NCI-H2196 treated with DMSO at 0.1 percent for 48 hours (cell line): ENCODE measurements around the gene PLEKHA4.
"Not testable (repeated sequence)": the region's sequence is repeated elsewhere in the genome, so short reads cannot be mapped to it uniquely, and the experiment has no call there.

ENCODE experiments used
- DNase-seq: peaks from one replicate; lab custom pipeline; 2025; ENCODE audit not compliant: unreplicated experiment; lab: John Stamatoyannopoulos, UW

Gene PLEKHA4

DNA sequence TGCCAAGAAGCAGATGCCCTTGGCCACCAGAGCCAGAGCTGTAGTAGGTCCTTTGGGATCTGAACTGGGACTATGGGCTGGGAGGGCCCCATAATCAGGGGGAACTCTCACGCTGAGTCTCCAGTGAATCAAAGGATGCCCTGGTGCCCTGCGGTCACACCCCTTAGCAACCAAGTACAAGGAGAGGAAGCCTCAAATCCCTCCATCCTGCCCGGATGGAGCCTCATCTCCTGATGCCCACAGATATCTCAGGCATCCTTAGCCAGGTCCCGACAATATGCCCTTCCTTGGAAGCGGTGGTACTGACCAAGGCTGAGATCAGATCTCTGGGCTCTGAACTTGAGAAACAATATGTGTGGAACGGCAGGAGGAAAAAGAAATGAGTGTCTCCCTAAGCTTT, 1.7 kb downstream of the PLEKHA4 start:
- no peak for DNase-seq

GRCh38 chr19:48862827-48863226, 5.6 kb downstream of the PLEKHA4 start:
- no peak for DNase-seq

DNA sequence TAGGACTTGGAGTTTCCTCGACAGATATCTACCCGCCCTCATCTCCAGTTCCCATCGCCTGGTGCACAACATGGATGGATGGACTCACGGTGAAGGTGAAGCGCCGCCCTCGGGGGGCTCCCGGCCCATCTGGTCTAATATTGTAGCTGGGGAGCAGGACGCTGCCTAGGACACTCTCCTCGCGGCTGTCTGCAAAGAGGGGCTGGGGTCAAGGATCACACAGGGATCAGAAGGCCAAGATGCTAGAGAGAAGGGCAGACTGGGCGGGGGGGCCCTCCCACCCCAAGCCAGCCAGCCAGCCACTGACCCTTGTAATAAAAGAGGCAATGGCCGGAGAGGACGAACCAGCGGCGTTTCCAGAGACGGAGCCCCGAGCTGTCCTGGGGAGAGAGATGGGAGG, 7.1 kb downstream of the PLEKHA4 start:
- no peak for DNase-seq

DNA sequence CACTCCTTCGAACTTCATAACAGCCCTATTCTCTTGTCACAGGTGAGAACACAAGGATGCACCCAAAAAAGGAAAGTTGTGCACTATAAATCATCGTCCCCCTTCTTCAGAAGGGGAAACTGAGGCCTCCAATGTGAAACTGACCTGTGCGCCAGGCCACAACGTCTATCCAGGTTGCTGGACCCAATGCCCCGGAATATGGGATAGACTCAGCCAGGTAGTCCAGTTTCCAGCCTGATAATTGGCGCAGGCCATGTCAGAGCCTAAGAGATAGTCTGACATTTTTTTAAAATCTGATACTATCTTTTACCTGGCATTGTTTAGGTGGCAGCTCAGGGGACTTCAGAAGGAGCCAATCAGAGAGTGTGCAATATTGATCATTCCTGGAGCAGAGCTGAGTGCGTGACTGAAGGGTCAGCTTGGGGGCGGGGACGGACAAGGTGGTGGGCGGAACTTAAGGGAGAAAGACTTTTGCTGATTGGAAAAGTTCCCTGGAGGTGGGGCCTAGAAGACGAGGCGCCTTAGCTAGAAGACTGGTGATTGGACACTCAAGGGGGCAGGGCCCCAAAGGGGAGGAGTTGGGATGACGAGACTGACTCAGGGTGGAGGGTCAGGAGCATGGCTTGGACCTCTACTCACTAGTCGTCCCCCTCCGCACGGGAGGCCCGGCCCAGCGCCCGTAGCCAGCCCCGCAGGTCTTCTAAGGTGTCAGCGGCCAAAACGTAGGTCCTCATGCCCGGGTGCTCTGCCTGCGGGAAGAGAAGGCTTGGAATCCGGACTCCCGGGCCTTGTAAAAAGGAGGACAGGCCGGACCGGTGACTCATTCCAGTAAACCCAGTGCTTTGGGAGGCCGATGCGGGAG, 8.5 kb downstream of the PLEKHA4 start:
- no peak for DNase-seq

DNA sequence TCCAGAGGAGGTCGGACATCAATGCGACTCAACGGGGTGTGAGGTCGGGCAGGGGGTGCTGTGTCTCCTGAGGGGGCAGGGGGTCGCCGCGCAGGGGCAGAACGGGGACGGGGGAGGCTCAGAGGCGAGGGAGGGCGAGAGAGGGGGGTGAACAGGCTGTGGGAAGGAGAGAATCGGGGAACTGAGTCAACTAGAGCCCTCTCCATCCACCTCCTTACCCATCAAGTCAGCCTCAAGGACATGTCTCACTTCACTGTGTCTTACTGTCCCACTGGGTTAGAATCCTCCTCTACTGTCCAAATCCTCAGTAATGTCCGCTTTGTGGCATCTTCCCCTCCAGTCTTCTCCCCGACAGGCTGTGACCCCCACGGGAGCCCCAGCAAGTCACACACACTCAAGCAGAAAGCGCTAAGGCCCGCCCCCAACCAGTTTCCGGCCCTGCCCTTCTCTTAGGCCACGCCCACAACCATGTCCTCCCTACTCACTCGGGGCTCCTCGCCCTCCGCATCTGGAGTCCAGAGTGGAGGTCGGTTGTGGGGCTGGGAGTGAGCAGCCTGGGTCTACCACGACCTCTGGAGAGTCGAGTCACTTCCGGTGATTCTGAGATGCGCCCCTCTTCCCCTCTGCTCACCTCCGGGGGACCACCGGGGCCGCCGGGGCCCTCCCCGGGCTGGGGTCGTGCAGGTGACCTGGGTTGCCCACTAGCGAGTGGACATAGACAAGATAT, 9.3 kb downstream of the PLEKHA4 start:
- DNase-seq: no peak

DNA sequence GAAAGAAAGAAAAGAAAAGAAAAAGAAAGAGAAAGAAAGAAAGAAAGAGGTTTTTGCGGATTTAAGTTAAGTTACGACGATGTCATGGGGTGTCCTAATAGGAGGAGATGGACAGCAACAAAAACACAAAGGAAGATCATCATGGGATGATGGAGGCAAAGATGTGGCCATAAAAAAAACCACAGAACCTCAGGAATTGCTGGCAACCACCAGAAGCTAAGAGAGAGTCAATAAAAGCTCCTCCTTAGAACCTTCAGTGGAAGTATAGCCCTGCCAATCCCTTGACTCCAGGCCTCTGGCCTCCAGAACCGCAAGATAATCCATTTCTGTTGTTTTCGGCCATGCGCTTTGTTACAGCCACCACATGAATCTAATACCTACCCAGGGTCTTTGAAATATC, 11.5 kb downstream of the PLEKHA4 start:
- no peak for DNase-seq

DNA sequence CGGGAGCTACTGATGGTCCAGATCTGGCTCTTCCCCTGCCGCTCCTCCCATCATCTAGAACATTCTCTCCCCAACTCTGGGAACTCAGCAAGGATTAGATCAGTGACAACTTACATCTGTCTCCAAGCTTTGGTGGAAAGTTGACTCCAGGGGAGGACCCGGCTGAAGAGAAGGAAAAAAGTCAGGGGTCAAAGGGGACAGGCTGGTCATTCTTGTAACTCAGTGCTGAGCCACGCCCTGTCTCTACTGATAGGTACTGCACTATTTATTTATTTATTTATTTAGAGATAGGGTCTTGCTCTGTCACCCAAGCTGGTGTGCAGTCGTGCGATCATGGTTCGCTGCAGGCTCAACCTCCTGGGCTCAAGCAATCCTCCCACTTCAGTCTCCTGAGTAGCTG, 14.3 kb downstream of the PLEKHA4 start:
- DNase-seq: no peak

- no peak for DNase-seq
These were observed 14.9 kb downstream of the PLEKHA4 start for GRCh38 chr19:48853483-48853882.

- no peak for DNase-seq
These were observed 16.1 kb downstream of the PLEKHA4 start for GRCh38 chr19:48852292-48852691.

GRCh38 chr19:48846659-48847058, 21.8 kb downstream of the PLEKHA4 start:
- not testable (repeated sequence) for DNase-seq

GRCh38 chr19:48845384-48845783, 23.0 kb downstream of the PLEKHA4 start:
- no peak for DNase-seq

- DNase-seq: peak; percentile 45
These were observed 23.9 kb downstream of the PLEKHA4 start for GRCh38 chr19:48844472-48844871.

DNA sequence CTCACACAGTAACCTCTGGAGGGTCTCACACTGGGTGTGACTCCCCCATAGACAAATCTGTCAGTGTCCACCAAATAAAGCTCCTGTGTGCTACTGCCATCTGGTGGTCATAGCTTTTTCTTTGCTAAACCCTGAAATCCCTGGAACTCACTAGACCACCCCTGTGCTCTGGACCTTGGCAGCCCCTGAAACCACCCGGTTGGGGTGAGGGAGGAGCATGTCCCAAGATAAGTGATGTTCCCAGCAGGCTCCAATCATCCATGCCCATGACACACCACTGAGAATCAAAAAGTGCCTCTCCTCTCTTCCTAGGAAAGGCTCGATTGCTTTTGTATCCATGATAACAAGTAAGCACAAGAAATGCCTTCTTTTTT, 25.6 kb downstream of the PLEKHA4 start:
- no peak for DNase-seq

DNA sequence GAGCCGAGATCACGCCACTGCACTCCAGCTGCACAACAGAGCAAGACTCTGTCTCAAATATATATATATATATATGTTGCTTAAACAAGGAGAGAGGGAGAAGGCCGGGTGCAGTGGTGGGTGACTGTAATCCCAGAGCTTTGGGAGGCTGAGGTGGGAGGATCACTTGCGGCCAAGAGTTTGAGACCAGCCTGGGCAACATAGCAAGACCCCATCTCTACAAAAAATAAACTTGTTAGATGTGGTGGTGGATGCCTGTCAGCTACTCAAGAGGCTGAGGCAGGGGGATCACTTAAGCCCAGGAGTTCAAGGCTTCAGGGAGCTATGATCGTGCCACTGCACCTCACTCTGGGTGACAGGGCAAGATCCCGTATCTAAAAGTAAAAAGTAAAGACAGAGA, 26.8 kb downstream of the PLEKHA4 start:
- no peak for DNase-seq

DNA sequence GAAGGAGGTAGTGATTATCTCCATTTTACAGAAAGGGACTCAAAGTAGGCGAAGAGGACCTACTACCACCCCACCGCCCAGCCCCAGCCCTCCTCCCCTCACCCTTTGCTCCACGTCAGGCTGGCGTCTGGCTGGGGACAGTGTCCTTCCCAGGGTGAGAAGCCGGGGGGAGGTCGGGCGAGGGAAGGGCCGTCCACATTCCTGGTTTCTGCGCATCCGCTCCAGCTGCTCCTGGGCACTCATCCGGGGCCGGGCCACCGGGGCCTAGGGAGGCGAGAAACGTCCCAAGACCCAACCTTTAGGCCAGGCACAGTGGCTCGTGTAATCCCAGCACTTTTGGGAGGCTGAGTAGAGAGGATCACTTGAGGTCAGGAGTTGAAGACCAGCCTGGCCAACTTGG, 27.4 kb downstream of the PLEKHA4 start:
- DNase-seq: no peak

DNA sequence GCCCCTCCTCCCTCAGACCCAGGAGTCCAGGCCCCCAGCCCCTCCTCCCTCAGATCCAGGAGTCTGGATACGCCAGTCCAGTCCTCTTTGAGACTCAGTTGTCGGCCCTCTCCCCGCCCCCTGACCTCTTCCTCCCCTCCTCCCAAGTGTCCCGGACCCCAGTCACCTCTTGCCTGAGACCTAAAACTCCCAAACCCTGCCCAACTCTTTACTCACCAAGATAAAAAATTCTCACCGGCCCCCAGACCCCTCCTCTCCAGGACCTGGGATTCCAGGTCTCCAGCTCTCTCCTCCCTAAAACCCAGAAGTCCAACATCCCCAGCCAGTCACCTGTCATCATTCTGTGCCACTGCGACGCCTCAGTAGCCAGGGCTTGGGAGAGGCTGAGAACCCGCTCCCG, 30.7 kb downstream of the PLEKHA4 start:
- no peak for DNase-seq

DNA sequence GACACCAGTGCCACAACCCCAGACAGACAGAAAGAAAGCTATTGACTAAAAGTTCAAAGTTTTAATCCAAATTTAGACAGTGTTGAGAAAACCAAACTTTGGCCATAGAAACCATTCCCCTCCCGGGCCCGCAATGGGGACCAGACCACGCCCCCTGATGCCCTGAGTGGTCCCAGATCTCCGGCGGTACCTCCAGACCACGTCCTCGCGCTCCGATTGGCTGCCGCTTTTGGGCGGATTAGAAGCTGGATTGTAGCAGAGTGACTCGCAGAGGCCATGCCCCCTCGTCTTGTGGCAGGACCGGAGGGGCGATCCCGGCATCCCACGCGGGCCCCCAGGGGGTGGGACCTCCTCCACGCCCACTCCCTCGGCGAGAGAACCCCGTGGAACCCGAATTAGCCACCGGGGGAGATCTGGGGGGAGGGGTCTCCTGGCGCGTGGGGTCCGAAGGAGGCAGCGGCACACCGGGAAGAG, 31.3 kb downstream of the PLEKHA4 start:
- DNase-seq: peak; percentile 25

- DNase-seq: no peak
These were observed 32.1 kb downstream of the PLEKHA4 start, which contains the start of gene HSD17B14 for GRCh38 chr19:48836089-48837017. Gene HSD17B14, minus strand, starts transcription at chr19:48836491. Its CDS starts 80 bp downstream, at chr19:48836411.

DNA sequence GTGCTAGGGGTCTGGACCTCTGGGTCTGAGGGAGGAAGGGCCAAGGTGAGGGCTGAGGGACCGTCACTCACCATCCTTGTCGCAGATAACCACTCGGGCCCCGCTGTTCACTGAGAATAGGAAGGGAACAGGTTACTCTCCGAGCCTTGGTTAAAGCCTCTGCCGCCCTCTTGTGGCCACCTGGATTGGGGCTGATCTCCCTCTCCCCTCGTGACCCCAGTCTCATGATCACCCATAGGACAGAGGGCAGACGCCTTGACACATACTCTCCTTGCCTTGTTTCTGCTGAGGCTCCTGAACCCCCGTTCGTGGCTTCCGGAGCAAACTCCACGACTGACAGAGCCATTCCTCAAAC, 32.7 kb downstream of the PLEKHA4 start:
- peak; percentile 86 for DNase-seq

DNA sequence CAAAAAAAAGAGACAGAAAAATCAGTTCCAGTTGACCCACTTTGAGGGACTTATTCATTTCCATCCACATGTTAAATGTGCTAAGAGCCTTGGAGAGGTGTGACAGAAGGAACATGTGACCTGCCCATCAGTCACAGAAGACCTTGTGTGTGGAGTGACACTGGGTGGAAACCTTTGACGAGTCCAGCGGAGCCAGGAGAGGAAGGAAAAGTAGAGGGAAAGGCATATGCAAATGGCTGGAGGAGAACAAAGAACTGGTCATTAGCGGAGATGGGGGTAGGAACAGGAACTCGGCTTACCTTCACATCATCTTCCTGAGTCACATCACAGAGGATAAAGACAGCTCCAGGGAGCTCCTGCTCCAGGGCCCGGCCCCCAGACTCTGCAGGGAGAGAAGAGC, 34.4 kb downstream of the PLEKHA4 start:
- no peak for DNase-seq

- DNase-seq: no peak
These were observed 35.4 kb downstream of the PLEKHA4 start for GRCh38 chr19:48833049-48833448.
